Measurements from ENCODE around the gene MORC3. TPM values are rescaled to one million over a fixed set of nuclear protein-coding genes. Genes with fewer than 3 reads are reported as not detected.
"Not testable (repeated sequence)": the region's sequence is repeated elsewhere in the genome, so short reads cannot be mapped to it uniquely, and the experiment has no call there.

MORC3 gene
- total RNA-seq, 3 donors from 2014 or later, result 38.9 to 62.8 (median 54.7) TPM

DNA sequence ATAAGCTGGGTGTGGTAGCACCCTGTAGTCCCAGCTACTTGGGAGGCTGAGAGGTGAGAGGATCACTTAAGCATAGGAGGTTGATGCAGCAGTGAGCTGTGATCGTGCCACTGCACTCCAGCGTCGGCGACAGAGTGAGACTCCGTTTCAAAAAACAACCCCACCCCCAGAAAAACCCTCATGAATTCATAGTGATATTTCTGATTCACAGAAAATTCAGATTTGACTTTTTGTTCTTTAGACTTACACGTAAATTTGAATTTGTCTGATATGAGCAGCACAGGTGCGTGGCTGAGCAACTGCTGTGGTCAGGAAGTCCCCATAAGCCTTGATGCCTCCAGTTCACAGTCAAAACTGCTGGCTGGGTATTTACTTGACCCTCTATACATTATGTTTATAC is 10.0 kb upstream of the MORC3 start:
- no peak overlapping the region for H3K4me3 ChIP-seq
- H3K27me3 ChIP-seq, result no peaks in the 10 kb centered on the region
- H3K27ac ChIP-seq, result no peak overlapping the region
- no peaks in the 10 kb centered on the region for H3K36me3 ChIP-seq
- no peak for DNase-seq (ENCODE audit: low spot score in 2 of 2)
- no peak for TF ChIP-seq POLR2A (IDR thresholded peaks at IDR 0.05)
- TF ChIP-seq, protein P1, sequence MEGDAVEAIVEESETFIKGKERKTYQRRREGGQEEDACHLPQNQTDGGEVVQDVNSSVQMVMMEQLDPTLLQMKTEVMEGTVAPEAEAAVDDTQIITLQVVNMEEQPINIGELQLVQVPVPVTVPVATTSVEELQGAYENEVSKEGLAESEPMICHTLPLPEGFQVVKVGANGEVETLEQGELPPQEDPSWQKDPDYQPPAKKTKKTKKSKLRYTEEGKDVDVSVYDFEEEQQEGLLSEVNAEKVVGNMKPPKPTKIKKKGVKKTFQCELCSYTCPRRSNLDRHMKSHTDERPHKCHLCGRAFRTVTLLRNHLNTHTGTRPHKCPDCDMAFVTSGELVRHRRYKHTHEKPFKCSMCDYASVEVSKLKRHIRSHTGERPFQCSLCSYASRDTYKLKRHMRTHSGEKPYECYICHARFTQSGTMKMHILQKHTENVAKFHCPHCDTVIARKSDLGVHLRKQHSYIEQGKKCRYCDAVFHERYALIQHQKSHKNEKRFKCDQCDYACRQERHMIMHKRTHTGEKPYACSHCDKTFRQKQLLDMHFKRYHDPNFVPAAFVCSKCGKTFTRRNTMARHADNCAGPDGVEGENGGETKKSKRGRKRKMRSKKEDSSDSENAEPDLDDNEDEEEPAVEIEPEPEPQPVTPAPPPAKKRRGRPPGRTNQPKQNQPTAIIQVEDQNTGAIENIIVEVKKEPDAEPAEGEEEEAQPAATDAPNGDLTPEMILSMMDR (IDR thresholded peaks at IDR 0.05), result no peak
- TF ChIP-seq POLR2AphosphoS5 (IDR thresholded peaks at IDR 0.05), result no peak
- peaks cover 9 to 11% of the 10 kb centered on the region in 2 donors for H3K9me3 ChIP-seq
- no peaks in the 10 kb centered on the region for H3K4me1 ChIP-seq
- intact Hi-C loops (cut with DNase I; ENCODE audit: low total_unique reads), result no loop called here

DNA sequence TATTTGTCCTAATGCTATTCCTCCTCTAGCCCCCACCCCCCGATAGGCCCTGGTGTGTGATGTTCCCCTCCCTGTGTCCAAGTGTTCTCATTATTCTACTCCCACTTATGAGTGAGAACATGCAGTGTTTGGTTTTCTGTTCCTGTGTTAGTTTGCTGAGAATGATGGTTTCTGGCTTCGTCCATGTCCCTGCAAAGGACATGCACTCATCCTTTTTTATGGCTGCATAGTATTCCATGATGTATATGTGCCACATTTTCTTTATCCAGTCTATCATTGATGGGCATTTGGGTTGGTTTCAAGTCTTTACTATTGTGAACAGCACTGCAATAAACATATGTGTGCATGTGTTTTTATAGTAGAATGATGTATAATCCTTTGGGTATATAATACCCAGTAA is 6.6 kb upstream of the MORC3 start:
- DNase-seq (ENCODE audit: low spot score in 2 of 2); H3K27ac ChIP-seq; H3K9me3 ChIP-seq; H3K4me3 ChIP-seq; H3K27me3 ChIP-seq; H3K4me1 ChIP-seq; intact Hi-C loops (cut with DNase I; ENCODE audit: low total_unique reads); H3K36me3 ChIP-seq: not testable (repeated sequence)

DNA sequence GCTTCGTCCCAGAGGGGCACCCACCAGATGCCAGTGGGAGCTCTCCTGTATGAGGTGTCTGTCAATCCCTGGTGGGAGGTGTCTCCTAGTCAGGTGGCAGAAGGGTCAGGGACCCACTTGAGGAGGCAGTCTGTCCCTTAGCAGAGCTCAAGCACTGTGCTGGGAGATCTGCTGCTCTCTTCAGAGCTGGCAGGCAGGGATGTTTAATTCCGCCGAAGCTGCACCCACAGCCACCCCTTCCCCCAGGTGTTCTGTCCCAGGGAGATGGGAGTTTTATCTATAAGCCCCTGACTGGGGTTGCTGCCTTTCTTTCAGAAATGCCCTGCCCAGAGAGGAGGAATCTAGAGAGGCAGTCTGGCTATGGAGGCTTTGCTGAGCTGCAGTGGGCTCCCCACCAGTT is 4.0 kb upstream of the MORC3 start:
- H3K36me3 ChIP-seq; H3K4me3 ChIP-seq; DNase-seq (ENCODE audit: low spot score in 2 of 2); H3K27me3 ChIP-seq; H3K27ac ChIP-seq; H3K9me3 ChIP-seq; H3K4me1 ChIP-seq; intact Hi-C loops (cut with DNase I; ENCODE audit: low total_unique reads): not testable (repeated sequence)

DNA sequence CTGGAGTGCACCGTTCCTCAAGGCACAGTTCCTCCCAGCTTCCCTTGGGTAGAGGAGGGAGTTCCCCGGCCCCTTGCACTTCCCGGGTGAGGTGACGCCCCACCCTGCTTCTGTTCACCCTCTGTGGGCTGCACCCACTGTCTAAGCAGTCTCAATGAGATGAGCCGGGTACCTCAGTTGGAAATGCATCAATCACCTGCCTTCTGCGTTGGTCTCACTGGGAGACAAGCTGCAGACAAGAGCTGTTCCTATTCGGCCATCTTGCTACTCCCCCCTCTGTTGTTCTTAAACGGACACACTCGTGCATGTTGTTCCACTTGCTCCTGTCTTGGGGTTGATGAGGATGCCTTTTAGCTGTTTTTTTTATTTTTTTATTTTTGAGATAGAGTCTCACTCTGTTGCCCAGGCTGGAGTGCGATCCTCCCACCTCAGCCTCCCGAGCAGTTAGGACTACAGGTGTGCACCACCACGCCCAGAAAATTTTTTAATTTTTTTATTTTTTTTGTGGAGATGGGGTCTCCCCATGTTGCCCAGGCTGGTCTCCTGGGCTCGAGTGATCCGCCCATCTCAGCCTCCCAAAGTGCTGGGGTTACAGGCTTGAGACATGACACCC is 3.0 kb upstream of the MORC3 start:
- Histone ChIP-seq H3K27me3 (no peaks in the 10 kb centered on the region), H3K4me1 (peaks cover 0 to 4% of the 10 kb centered on the region in 2 donors), H3K27ac (no peak overlapping the region), H3K36me3 (no peaks in the 10 kb centered on the region), H3K9me3 (no peaks in the 10 kb centered on the region), H3K4me3 (no peak overlapping the region)
- no peak for DNase-seq (ENCODE audit: low spot score in 2 of 2)
- TF ChIP-seq, protein P1 (IDR thresholded peaks at IDR 0.05), result no peak
- no peak for TF ChIP-seq POLR2AphosphoS5 (IDR thresholded peaks at IDR 0.05)
- no peak for TF ChIP-seq POLR2A (IDR thresholded peaks at IDR 0.05)
- intact Hi-C loops (cut with DNase I; ENCODE audit: low total_unique reads), result no loop called here

DNA sequence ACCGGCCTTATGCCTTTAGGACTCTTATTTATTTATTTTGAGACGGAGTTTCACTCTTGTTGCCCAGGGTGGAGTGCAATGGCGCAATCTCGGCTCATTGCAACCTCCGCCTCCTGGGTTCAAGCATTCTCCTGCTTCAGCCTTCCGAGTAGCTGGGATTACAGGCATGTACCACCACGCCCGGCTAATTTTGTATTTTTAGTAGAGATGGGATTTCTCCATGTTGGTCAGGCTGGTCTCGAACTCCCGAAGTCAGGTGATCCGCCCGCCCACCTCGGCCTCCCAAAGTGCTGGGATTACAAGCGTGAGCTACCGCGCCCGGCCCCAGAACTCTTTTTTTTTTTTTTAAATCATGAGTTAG is 611 bp upstream of the MORC3 start:
- DNase-seq (ENCODE audit: low spot score in 2 of 2); H3K4me1 ChIP-seq; H3K9me3 ChIP-seq; H3K36me3 ChIP-seq; intact Hi-C loops (cut with DNase I; ENCODE audit: low total_unique reads); H3K27me3 ChIP-seq: not testable (repeated sequence)
- peak overlapping the region; percentile 99 for H3K27ac ChIP-seq
- H3K4me3 ChIP-seq, result peak overlapping the region; percentile 70 to 94 (median 94)

DNA sequence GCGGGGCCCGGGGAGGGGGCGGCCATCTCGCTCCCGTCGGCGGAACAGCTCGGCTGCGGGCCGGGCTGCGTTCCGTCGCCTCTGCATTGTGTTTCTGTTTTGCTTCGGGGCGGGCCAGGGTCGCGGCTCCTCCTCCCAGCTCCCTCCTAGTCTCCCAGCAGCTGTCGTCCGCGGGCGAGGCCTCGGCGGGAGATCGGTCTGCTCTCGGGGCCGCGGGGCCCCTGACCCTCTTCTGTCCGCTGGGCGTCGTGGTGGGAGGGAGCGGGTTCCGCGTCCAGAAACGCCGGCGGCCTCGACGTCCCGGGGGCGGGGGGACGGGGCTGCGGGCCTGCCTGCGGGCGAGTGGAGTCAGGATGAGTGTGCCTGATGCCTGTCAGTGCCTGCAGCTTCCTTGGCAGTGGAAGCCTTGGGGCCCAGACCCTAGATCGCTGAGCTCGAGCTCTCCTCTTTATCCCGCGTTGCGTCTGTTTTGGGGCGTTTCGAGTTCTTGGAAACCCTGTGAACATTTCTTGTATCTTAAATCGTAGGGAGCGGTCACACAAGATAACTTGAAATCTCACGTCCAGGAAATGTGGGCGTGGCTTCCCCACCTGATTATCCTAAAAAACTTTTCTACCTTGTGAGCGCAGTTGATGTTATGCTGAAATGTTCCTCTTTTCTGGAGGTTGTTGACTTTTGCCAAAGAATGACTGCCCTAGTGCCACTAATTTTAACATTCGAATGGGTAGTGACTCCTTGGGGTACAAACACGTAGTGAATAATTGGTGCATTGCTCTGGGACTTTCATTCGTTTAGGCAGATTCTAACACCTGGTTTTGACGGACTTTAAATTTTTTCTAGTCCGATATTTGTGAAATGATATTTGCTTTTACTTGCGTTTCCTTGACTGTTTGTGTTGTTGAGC is 676 bp downstream of the MORC3 start:
- Histone ChIP-seq H3K4me3 (peak overlapping the region; percentile 70 to 94 (median 94)), H3K27ac (peak overlapping the region; percentile 99), H3K9me3 (no peaks in the 10 kb centered on the region), H3K36me3 (no peaks in the 10 kb centered on the region), H3K4me1 (peaks cover 0 to 5% of the 10 kb centered on the region in 2 donors), H3K27me3 (no peaks in the 10 kb centered on the region)
- DNase-seq (ENCODE audit: low spot score in 2 of 2), result peak; percentile 51 to 70
- TF ChIP-seq, protein P1 (IDR thresholded peaks at IDR 0.05), result no peak
- no peak for TF ChIP-seq POLR2A (IDR thresholded peaks at IDR 0.05)
- TF ChIP-seq POLR2AphosphoS5 (IDR thresholded peaks at IDR 0.05), result peak in 2 of 3 donors; percentile 49 to 54
- intact Hi-C loops (cut with DNase I; ENCODE audit: low total_unique reads), result no loop called here
